Kidney (tissue), 14 donors: ENCODE data around the gene ERGIC3. TPM values are rescaled to one million over a fixed set of nuclear protein-coding genes. Genes with fewer than 3 reads are reported as not detected.
A peak's percentile ranks its signal among the peaks of the same experiment; 100 is the strongest.

Experiments used
- DNase-seq, 5 donors: peaks; one replicate each; pipeline ENCODE4 v3.0.0-alpha.2; 2013 to 2020
- FAIRE-seq: peaks from 2 replicates; lab custom pipeline; 2012; peaks lifted over from hg19 to GRCh38; lab: Jason Lieb, UNC
- H3K27ac ChIP-seq, 2 donors: one replicate each; pipeline ENCODE4 v1.7.0; 2013; ENCODE audit warnings: low read depth in 2 of 2, low read length in 2 of 2, inconsistent platforms in 1 of 2
- H3K27me3 ChIP-seq: one replicate; pipeline ENCODE4 v1.7.1; 2013; ENCODE audit warnings: low read length, inconsistent platforms; ENCODE audit not compliant: control insufficient read depth, insufficient read depth
- H3K36me3 ChIP-seq, 3 donors: one replicate each; pipeline versions ENCODE4 v1.7.0 to v1.7.1; 2013; ENCODE audit warnings: low read length in 3 of 3, control low read depth in 1 of 3, inconsistent platforms in 1 of 3; ENCODE audit not compliant: insufficient read depth in 3 of 3, control insufficient read depth in 2 of 3
- H3K4me1 ChIP-seq, 3 donors: one replicate each; pipeline versions ENCODE4 v1.7.0 to v1.7.1; 2013; ENCODE audit warnings: low read length in 3 of 3, inconsistent platforms in 1 of 3, low read depth in 1 of 3; ENCODE audit not compliant: control insufficient read depth in 2 of 3, insufficient read depth in 2 of 3
- H3K4me3 ChIP-seq, 3 donors: one replicate each; pipeline versions ENCODE4 v1.7.0 to v1.8.1; 2013; ENCODE audit warnings: low read length in 3 of 3, control low read depth in 1 of 3, inconsistent platforms in 1 of 3
- H3K9ac ChIP-seq, 3 donors: one replicate each; pipeline versions ENCODE4 v1.7.0 to v1.7.1; 2013; ENCODE audit warnings: low read length in 3 of 3, control low read depth in 1 of 3, inconsistent platforms in 1 of 3
- H3K9me3 ChIP-seq, 3 donors: one replicate each; pipeline versions ENCODE4 v1.7.0 to v1.7.1; 2013; ENCODE audit warnings: low read length in 3 of 3, control low read depth in 1 of 3, inconsistent platforms in 1 of 3; ENCODE audit not compliant: control insufficient read depth in 2 of 3, insufficient read depth in 1 of 3
- intact Hi-C: fragments of 100-400 bp; cut with DNase I; formaldehyde crosslinking; loops from one replicate; pipeline ENCODE4 v1.11.1; 2022
- polyA plus RNA-seq: library from polyadenylated mRNA; stranded (reverse); fragments of 350-450 nt; fragmentation: Illumina TruSeq; extraction: RNeasy Lipid Tissue Mini Kit (QIAGEN cat#74804); gene quantifications from one replicate; pipeline ENCODE4 v1.2.3, GENCODE V29; 2014; ENCODE audit warnings: low read depth, low replicate concordance; ENCODE audit not compliant: insufficient read depth
- total RNA-seq: library from RNA; stranded (reverse); fragmentation: NEBNext Ultra II Directional; extraction: Animal tissue kit (Norgen Biotek cat#: 25700); gene quantifications from one replicate; pipeline ENCODE4 v1.2.1, GENCODE V29; 2021
- TF ChIP-seq, protein P1 (sequence below): IDR thresholded peaks from 3 replicates; pipeline ENCODE4 v1.5.1; 2012; ENCODE audit warnings: mild to moderate bottlenecking, moderate library complexity, borderline replicate concordance; ENCODE audit not compliant: insufficient read depth; ENCODE audit errors: extremely low read depth
- donor health status: control.
- donor health status: control.
- donor health status: control.
- donor health status: control.
- donor health status: control.
- donor health status: DM: yes; HTN: yes; CAD: no.
- donor health status: Normal renal cell carcinoma (clear cell type).

Gene ERGIC3
- total and polyA plus RNA-seq, 2 donors from 2014 or later = 230 to 371 TPM

- no peak overlapping the region for H3K4me3 ChIP-seq
- TF ChIP-seq, protein P1, sequence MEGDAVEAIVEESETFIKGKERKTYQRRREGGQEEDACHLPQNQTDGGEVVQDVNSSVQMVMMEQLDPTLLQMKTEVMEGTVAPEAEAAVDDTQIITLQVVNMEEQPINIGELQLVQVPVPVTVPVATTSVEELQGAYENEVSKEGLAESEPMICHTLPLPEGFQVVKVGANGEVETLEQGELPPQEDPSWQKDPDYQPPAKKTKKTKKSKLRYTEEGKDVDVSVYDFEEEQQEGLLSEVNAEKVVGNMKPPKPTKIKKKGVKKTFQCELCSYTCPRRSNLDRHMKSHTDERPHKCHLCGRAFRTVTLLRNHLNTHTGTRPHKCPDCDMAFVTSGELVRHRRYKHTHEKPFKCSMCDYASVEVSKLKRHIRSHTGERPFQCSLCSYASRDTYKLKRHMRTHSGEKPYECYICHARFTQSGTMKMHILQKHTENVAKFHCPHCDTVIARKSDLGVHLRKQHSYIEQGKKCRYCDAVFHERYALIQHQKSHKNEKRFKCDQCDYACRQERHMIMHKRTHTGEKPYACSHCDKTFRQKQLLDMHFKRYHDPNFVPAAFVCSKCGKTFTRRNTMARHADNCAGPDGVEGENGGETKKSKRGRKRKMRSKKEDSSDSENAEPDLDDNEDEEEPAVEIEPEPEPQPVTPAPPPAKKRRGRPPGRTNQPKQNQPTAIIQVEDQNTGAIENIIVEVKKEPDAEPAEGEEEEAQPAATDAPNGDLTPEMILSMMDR = no peak
- intact Hi-C loops = no loop called here
- DNase-seq (no peak), FAIRE-seq (no peak)
- no peak overlapping the region for H3K27ac ChIP-seq
- no peak overlapping the region for H3K9ac ChIP-seq
- no peaks in the 10 kb centered on the region for H3K4me1 ChIP-seq
- H3K27me3 ChIP-seq = no peaks in the 10 kb centered on the region
- H3K36me3 ChIP-seq = peaks cover 0 to 16% (median 9%) of the 10 kb centered on the region in 3 donors
- no peaks in the 10 kb centered on the region for H3K9me3 ChIP-seq
These were observed 17.3 kb downstream of the ERGIC3 start for GRCh38 chr20:35559042-35559693.

DNA sequence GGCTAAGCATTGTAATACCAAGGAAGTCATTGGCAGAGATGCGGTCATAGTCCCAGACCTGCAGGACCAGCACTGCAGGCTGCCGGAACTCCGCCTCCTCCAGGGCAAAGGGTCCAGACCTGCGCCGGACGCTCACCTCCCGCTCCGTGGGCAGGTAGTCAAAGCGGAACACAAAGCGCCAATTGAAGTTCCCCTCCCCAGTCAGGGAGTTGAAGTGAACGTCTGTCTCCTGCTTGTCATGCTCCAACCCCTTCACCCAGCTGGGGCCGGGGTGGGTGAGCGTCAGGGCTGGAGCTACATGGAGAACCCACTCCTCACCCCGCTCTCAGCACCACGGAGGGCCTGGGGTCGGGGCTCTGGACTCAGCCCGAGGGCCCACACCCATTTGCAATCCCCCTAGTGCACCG lies 18.2 kb downstream of the ERGIC3 start:
- Histone ChIP-seq H3K36me3 (peaks cover 0 to 8% (median 3%) of the 10 kb centered on the region in 3 donors), H3K9me3 (no peaks in the 10 kb centered on the region), H3K27ac (no peak overlapping the region), H3K9ac (no peak overlapping the region), H3K4me3 (no peak overlapping the region), H3K27me3 (no peaks in the 10 kb centered on the region), H3K4me1 (no peaks in the 10 kb centered on the region)
- peak in 1 of 5 donors; percentile 12 for DNase-seq
- TF ChIP-seq, protein P1 = no peak
- intact Hi-C loops = no loop called here
- no peak for FAIRE-seq

DNA sequence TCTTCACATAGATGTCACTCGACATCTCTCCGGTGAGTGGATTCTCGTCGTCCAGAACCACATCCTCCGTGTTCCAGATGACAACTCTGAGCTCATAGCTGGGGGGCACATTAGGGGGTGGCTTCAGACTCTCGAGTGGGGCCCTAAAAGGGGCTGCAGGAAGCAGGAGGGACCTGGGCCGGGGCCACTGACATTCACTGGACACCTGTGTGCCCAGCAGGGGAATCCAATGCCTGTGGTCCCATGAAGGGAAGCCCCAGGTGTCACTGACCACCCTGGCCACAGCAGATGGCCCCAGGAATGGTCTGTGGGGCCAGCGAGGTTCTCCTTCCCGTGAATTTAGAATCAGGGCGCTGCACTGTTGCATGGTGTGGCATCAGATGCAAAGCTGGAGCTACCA lies 18.7 kb downstream of the ERGIC3 start:
- Histone ChIP-seq H3K36me3 (peaks cover 0 to 3% (median 0%) of the 10 kb centered on the region in 3 donors), H3K4me1 (no peaks in the 10 kb centered on the region), H3K27ac (no peak overlapping the region), H3K9me3 (no peaks in the 10 kb centered on the region), H3K4me3 (no peak overlapping the region), H3K27me3 (no peaks in the 10 kb centered on the region), H3K9ac (no peak overlapping the region)
- TF ChIP-seq, protein P1 = no peak
- DNase-seq = no peak
- FAIRE-seq = no peak
- intact Hi-C loops = no loop called here
